ENCODE data around the gene TAS2R30.
"Not testable (repeated sequence)": the region's sequence is repeated elsewhere in the genome, so short reads cannot be mapped to it uniquely, and the experiment has no call there.

The TAS2R30 gene

DNA sequence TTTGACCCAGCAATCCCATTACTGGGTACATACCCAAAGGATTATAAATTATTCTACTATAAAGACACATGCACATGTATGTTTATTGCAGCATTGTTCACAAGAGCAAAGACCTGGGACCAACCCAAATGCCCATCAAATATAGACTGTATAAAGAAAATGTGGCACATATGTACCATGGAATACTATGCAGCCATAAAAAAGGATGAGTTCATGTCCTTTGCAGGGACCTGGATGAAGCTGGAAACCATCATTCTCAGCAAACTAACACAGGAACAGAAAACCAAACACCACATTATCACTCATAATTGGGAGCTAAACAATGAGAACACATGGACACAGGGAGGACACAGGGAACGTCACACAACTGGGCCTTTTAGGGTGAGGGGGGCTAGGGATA, 20.3 kb downstream of the TAS2R30 start:
- DNase-seq (ENCODE audit: low read depth) = not testable (repeated sequence)

DNA sequence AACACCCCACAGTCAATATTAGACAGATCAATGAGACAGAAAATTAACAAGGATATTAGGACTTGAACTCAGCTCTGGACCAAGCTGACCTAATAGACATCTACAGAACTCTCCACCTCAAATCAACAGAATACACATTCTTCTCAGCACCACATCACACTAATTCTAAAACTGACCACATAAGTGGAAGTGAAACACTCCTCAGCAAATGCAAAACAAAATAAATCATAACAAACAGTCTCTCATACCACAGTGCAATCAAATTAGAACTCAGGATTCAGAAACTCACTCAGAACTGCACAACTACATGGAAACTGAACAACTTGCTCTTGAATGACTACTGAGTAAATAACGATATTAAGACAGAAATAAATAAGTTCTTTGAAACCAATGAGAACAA, 23.2 kb downstream of the TAS2R30 start:
- not testable (repeated sequence) for DNase-seq (ENCODE audit: low read depth)

DNA sequence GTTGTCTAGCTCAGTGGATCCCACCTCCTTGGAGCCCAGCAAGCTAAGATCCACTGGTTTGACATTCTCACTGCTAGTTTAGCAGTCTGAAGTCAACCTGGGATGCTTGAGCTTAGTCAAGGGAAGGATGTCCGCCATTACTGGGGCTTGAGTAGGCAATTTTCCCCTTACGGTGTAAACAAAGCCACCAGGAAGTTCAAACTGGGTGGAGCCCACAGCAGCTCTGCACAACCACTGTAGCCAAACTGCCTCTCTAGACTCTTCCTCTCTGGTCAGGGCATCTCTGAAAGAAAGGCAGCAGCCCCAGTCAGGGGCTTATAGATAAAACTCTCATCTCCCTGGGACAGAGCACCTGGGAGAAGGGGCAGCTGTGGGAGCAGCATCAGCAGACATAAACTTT, 25.6 kb downstream of the TAS2R30 start:
- no peak for DNase-seq (ENCODE audit: low read depth)

DNA sequence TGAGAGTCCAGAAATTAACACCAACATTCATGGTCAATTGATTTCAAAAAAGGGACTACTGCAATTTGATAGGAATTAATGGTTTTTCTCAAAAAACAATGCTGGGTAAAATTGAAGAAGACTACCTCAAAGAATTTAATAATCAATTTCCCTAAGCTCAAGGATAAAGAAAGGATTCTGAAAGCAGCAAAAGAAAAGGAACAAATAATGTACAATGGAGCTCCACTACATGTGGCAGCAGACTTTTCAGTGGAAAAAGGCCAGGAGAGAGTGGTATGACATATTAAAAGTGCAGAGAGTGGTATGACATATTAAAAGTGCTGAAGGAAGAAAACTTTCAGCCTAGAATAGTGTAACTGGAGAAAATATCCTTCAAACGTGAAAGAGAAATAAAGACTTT, 26.7 kb downstream of the TAS2R30 start:
- no peak for DNase-seq (ENCODE audit: low read depth)

DNA sequence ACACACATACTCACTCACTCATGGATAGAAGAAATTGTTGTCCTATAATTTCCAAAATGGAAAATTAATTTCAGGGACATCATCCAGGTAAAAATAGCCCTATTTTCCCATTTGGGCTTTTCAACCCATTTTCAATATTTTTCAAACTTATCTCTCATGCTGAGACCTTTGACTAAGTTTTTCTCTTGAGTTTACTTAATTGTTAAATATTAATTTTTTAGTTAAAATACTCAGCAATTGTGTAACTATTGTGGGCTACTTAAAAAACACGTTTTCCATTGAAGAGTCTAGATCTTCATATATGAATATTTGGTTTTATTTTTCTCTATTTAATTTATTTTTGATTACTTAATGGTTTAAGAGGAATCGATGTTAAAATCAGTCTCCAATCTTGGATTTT, 28.2 kb downstream of the TAS2R30 start:
- no peak for DNase-seq (ENCODE audit: low read depth)

DNA sequence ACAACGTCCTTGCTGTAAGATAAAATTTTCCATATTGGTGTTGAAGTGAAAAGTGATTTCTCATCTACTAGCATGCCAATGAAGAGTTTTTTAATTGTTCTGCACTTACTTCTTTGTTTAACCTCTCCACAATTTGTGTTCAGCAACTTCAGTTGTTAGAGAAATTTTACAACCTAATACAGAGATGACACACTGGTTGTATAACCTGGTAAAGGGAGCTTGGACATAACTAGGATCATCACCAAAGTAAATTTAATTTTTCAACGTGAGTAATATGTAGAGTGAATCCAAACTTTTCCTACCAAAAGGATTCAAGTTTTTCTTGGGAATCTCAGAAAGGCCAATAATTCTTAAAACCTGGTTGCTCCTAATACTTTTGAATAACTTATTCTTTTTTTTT, 28.9 kb downstream of the TAS2R30 start:
- no peak for DNase-seq (ENCODE audit: low read depth)

DNA sequence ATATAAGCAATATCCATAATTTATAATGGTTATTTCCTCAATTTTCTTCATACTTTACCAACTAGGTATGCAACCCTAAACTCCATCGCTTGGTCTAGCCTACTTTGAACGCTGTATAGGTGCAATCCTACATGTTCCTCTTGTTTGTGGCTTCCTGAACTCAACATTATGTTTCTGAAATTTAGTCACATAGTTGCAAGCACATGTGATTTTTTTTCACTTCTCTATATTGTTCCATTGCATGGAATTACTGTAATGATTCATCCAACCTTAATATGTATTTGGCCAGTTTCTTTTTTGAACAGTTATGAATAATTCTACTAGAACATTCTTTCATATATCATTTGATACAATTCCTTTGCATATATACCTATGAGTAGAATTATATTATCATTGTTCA, 39.5 kb downstream of the TAS2R30 start:
- DNase-seq (ENCODE audit: low read depth) = not testable (repeated sequence)

DNA sequence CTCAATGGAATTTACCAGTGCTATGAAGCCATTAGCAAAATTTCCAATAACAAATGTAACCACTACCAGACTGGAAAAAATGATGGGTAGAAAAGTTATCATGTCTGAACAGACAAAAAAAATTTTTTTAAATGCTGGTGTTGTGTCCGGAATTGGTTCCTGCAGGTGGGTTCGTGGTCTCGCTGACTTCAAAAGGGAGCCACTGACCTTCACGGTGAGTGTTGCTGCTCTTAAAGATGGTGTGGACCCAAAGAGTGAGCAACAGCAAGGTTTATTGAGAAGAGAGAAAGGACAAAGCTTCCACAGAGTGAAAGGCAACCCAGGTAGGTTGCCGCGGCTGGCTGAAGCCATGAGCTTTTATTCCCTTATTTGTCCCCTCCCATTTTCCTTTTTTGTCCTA, 42.3 kb downstream of the TAS2R30 start, which contains the start of gene TAS2R43:
TSS of gene TAS2R43 (minus strand) at position 186 of the 400 bp plus-strand sequence. CDS start at position 102, 84 bp downstream.
- DNase-seq (ENCODE audit: low read depth) = no peak

DNA sequence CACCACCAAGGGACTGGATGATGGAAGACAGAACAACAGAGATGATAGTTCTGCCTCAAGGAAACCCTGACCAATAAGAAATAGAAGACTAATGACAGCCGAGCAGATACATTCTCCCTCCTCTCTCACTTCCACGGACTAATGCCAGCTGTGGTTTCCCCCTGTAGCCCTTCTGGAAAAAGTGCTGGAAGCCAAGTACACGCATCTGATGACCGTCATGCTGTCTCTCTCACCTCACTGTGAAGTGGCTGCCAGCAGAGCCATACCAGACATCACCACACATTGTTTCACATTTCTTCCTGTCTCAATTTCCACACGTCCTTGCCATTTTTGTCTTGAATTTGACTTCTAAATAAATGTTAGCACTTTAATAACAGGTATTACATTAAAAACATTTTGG, 45.2 kb downstream of the TAS2R30 start:
- no peak for DNase-seq (ENCODE audit: low read depth)

DNA sequence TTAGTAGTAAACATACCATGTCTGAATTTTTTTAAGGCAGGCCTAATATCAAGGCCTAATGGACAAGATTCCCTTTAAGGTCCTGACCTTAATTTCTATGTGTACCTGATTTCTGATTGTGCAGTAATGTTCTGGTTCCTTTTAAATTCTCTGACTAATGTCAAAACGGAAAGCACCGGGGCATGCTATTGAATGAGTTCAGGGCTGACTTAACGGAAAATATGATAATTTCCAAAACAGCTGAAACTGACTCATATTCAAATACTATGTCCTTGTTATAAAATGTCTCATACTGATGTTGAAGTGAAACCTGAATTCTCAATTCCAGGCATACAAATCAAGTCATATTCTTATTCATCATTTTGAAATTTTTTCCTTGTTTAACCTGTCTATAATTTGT, 49.0 kb downstream of the TAS2R30 start:
- DNase-seq (ENCODE audit: low read depth) = no peak

Data from EH (cell line).